ENCODE data around the gene SETD2.
"Not testable (repeated sequence)": the region's sequence is repeated elsewhere in the genome, so short reads cannot be mapped to it uniquely, and the experiment has no call there.

Gene SETD2

GRCh38 chr3:47031041-47031440, 132.9 kb downstream of the SETD2 start:
- peak in 3 of 6 experiments; percentile 29 to 49 (median 46) for DNase-seq

DNA sequence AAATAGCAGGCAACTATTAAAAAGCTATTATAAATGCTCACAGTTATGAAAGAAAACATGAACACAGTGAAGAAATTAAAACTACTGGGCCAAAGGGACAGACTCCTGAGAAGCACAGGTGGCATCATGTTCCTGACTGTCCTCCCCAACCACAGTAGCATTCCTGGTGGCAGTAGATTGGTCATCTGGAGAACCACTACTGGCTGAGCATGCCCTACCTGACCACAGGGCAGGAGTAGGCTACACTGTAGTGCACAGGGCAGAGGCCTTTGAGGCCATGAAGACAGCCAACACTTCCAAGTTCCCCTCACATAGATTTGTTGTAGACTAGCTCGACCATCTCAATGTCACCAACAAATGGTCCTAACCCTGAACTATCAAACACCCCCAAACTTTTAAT, 135.2 kb downstream of the SETD2 start:
- DNase-seq = no peak

DNA sequence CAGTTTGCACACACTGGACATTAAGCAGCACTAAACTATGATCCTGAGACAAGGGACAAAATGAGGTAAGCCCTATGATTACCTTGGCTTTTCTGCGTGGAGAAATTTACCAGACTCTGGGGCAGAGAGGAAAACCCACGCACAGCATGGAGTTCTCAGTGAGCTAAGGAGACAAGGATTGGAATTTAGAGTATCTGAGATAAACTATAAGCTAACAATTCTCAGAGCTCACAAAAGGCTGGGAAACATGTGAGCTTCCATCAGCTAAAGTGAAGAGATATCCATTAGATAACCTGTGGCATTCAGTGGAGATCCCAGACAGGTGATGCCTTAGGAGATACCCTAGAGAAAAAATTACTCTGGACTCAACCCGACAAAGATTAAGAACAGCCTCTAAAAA, 135.8 kb downstream of the SETD2 start:
- DNase-seq = no peak

- DNase-seq = not testable (repeated sequence)
Observed at GRCh38 chr3:47026432-47026831, 137.5 kb downstream of the SETD2 start.

DNA sequence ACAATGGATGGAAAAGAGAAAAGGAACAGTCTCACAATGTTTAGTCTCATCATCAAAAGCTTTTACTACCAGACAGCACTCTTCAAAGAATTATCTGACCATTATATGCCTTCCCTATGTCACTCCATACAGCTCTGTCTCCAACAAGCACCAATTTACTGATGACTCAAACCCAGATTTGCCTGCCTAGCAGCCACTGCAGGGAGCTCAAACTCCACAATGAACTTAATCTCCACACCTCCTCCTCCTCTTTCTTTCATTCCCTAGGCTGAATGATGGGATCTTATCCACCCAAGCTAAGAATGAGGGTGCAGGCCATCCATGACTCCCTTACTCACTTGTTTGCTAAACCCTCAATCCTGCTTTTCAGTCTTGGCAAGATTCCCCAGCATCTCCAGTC, 139.0 kb downstream of the SETD2 start:
- DNase-seq = no peak

DNA sequence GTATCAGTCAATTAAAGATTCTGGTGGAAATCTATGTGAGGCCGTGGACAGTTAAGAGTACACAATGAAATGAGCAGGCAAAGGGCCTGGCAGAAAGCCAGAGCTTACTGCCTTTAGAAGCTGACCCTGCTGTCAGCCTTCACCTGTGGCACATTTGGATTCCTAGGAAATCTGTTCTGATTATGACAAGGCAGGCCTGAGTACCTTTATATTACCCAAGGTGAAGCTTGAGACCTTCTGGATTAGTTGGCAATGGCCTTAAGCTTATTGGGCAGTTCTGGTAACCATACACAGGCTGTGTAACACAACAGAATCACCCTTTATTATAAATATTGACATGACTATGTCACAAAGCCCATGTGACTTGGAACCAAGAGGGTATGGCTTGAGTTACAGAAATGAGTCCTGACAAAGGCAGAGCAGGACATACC, 141.3 kb downstream of the SETD2 start:
- DNase-seq = no peak

DNA sequence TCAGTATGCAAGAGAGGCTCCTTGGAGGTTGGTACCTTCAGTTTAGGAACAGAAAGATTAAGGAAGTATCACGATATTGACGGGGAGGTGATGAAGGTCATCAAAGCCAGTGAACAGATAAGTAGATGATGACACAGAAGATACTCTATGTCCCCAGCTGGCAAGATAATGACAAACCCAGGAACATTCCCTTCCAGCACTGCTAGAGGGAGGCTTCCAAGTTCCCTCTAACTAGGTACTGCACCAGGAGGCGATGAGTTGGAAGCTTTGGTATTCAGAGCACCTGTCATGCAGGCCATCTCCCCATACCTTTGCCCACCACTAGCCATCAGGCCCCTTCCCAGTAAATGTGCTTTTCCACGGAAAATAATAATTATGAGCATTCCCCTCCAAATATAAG, 143.6 kb downstream of the SETD2 start:
- no peak for DNase-seq

GRCh38 chr3:47019201-47019600, 144.7 kb downstream of the SETD2 start:
- DNase-seq = no peak

GRCh38 chr3:47018269-47018611, 145.7 kb downstream of the SETD2 start:
- no peak for DNase-seq

GRCh38 chr3:47017504-47018268, 146.2 kb downstream of the SETD2 start:
- no peak for DNase-seq

DNA sequence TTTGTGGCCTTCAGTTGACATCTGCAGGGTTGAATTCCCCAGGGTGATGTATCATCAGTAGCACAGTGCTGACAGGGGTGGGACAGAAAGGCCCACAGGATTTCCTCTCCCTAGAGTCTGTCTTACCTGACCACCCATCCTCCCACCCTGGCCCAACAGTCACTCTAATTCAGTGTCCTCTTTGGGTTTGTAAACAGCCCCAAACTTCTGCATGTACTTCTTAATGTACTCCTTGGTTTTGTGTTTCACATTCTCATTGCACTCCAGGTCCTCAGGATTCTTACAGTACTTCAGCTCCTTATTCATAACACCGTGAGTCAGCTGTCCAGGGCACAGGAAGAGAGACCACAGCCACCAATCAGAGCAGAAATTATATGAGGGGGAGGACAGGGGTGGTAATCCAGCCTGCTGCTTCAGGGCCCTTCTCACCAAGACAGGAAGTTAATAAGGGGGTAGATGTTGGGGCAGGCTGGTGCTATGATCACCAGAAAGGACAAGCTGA, 146.9 kb downstream of the SETD2 start:
- DNase-seq = no peak

DNA sequence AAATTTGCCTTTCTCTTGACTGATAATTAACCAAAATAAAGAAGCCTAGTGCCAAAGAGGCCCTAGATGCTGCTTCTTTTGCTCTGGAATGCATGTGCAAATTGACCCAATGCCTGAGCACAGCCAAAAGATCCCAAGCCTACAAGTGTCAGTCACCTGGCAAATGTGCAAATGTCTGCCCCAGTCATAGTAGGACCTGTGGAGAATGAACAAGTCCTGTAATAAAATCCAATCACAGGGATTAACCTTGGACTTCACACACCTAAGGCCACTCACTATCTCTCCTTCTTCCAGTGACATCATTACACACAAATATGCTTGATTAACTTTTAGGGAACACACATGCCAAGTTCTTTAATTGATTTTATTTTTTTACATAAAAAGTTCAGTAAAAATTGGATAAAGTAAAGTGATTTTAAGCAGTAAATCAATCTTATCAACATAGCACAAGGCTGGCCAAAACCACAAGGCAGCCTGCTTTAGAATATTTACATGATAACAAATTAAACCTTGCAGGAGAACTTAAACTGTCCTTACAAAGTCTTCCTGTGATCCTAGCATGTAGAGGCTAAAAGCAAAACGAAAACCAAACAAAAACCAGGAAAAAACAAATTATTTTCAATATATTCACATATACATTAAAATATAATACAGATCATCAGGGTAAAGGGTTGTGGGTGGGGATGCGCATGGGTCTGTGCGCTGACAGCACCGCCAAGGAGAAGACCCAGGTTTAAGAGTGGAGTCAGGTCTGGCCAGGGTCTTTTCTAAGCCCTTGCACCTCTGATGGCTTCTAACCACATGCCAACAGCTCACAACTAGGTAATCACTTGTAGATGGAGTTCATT, 147.6 kb downstream of the SETD2 start:
- no peak for DNase-seq

DNA sequence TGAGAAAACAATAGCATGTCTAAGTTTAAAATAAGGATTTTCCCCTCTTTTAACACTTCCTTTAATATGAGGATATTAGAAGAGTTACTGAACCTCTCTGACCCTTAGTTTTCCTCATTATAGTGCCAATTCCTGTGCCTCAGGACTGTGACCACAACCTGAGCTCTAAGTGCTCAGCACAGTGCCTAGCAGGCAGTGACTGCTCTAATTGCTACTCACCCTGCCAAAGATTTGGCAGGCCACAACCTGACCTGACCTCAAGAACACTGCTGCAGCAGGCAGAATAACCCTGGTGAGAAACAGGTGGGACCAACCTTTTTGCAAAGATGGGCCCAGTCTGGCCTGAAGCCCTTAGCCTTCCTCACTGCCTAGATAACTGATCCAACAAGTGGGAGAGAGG, 148.8 kb downstream of the SETD2 start:
- DNase-seq = no peak

DNA sequence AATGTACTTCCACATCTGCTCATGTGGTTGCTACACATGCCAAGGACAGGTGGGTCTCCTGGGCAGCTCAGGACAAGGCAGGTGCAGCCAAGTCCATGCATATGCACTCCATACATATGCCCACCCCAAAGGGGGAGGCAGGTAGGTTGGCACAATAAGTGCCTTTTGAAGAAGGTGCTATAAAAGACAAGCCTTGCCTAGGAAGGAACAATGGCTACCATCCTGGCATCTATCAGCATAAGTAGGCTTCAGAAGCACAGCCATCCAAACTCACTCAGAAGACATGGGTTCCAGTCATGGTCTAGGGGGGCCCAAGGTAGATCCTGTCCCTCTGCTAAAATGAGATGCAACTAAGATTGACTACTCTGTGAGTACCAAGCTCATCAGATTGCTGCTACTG, 149.9 kb downstream of the SETD2 start:
- no peak for DNase-seq

DNA sequence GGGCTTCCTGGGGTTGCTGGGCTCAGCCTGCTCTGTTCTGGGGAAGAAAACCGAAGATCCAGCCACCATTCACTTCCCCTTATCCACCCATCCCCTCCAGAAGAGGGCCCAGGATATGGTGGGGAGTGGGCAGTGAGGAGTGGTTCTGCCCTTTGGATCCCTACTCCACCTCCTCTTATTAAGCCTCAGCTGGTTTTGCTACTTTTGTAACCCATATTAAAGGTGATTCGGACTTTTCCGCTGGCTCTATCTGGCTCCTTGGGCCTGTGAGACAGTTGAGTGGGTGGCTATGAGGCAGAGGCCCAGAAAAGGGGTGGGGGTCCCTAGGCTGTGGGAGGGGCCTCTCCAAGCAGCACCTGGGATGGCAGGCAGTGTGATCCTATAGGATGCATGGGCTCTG, 150.7 kb downstream of the SETD2 start:
- no peak for DNase-seq

DNA sequence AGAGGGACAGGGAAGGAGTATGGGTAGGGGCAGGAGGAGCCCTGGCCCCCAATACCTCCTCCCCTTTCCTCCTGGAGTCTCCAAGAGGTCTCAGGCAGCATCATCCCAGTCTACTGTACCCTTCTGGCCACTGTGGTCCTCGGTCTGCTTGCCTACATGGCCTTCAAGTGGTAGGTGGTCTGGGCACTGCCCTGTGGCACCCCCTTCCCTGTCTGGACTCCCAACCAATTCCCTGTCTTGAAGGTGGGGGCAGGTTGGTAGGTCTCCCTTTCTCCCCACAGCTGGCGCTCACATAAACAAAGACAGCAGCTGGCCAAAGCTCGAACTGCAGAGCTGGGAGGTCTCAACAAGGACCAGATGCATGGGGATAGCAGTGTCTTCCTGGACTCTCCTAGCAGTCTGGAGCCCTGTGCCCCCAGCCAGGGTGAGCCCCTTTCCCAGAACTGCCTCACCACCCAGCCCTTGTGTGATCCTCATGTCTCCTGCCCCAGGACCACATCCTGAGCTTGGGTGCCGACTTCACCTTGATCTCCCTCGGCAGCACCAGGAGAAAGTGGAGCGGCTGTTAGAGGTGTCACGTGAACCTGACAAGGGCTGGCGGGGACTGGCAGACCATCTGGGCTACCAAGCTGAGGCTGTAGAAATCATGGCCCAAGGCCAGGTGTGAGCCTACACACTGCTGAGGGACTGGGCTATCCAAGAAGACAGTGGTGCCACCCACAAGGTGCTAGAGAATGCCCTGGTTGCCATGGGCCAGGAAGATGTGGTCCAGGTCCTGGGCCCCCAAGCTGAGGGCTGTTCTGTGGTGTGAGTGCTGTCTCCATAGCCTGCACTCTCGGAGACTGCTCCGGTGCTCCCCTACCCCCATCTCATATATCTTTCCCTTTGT, 151.3 kb downstream of the SETD2 start:
- no peak for DNase-seq

GRCh38 chr3:47011371-47011770, 152.5 kb downstream of the SETD2 start:
- DNase-seq = no peak

DNA sequence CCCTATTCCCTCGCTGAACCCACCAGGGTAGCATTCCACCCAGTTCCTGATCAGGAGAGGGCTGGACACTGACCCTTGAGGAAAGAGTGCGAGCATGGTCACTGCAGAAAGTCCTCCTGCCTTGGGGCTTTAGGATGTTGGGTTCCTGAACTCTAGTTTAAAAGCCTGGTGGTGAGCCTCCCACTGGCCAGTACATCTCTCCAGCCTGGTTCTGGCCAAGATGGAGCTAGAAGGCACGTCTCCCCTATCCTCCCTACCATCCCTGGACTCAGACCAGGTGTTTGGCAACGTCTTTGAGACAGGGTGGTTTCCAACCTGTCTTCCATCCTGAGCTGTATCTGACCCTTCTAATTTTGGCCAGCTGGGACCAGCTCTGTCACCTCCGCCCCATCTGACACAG, 153.0 kb downstream of the SETD2 start:
- no peak for DNase-seq

GRCh38 chr3:47010111-47010712, 153.7 kb downstream of the SETD2 start:
- no peak for DNase-seq

DNA sequence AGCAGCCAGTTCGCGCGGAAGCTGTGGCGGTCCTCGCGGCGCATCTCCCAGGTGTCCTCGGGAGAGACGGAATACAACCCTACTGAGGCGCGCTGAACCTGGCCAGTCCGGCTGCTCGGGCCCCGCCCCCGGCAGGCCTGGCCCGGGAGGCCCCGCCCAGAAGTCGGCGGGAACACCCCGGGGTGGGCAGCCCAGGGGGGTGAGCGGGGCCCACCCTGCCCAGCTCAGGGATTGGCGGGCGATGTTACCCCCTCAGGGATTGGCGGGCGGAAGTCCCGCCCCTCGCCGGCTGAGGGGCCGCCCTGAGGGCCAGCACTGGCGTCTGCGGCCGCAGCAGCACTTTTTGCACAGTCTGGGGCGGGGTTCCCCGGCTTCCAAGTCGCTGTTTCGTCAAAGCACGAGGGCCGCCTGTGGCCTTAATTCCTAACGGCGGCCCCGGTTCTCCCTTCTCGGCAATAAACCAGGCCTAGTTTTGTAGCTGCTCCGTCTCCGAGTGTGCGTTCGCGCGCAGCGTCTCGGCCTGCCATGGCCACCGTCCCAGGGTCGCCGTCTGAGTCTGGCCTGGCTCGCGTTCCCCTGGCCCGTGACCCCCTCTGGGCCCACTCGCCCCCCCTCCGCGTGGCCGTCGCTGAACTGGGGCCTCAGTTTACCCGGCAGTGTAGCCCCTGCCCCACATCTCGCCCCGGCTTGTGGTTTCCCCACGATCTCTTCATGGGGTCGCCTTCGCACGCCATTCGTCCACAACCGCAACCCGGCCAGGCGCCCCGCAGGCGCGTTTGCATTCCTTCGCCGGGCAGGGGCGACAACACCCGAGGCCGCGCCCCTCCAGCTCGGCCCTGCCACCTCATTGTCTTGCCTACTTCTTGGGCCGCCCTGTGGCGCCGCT, 154.4 kb downstream of the SETD2 start:
- peak; percentile 59 to 83 (median 68) for DNase-seq

- no peak for DNase-seq
Observed at GRCh38 chr3:47008851-47009224, 155.1 kb downstream of the SETD2 start.

Measured in stimulated activated naive CD4-positive, alpha-beta T cell (primary cell).